HL-60 (cell line): ENCODE data around the gene TUBGCP2.

ENCODE experiments used
- DNase-seq, 2 experiments: peaks; one replicate each; pipeline ENCODE4 v3.0.0-alpha.2; 2010 to 2020; ENCODE audit warnings: low read depth in 1 of 2, low spot score in 1 of 2
- H3K27ac ChIP-seq: fragments of 250-450 bp; sonication (Bioruptor Pico); replicated peaks from 2 replicates; pipeline ENCODE4 v1.5.1; 2020; ENCODE audit warnings: mild to moderate bottlenecking, moderate library complexity
- H3K27me3 ChIP-seq: fragments of 250-450 bp; sonication (Bioruptor Pico); 2 replicates; pipeline ENCODE4 v1.5.1; 2021; ENCODE audit warnings: mild to moderate bottlenecking, moderate library complexity; ENCODE audit not compliant: insufficient read depth, poor library complexity, severe bottlenecking
- H3K4me3 ChIP-seq: replicated peaks from 2 replicates; pipeline ENCODE4 v1.5.1; 2011; ENCODE audit warnings: mild to moderate bottlenecking, control low read depth, low read length; ENCODE audit not compliant: insufficient read depth
- GABPA ChIP-seq: IDR thresholded peaks from 2 replicates; pipeline ENCODE4 v1.6.1; 2012; ENCODE audit warnings: low read depth
- POLR2AphosphoS5 ChIP-seq: IDR thresholded peaks from 2 replicates; pipeline ENCODE4 v1.6.1; 2012; ENCODE audit warnings: low read depth
- REST ChIP-seq: IDR thresholded peaks from 2 replicates; pipeline ENCODE4 v1.6.1; 2012; ENCODE audit warnings: low read depth; ENCODE audit not compliant: insufficient replicate concordance
- SPI1 ChIP-seq: IDR thresholded peaks from 2 replicates; pipeline ENCODE4 v1.6.1; 2012; ENCODE audit warnings: low read depth, mild to moderate bottlenecking, borderline replicate concordance
- TF ChIP-seq, protein P1 (sequence below): IDR thresholded peaks from one replicate; pipeline ENCODE4 v1.5.1; 2011; ENCODE audit warnings: low read length, control low read depth, inconsistent platforms; ENCODE audit not compliant: insufficient read depth

Gene TUBGCP2

GRCh38 chr10:133350283-133350949, 41.7 kb upstream of the TUBGCP2 start:
- TF ChIP-seq, protein P1, sequence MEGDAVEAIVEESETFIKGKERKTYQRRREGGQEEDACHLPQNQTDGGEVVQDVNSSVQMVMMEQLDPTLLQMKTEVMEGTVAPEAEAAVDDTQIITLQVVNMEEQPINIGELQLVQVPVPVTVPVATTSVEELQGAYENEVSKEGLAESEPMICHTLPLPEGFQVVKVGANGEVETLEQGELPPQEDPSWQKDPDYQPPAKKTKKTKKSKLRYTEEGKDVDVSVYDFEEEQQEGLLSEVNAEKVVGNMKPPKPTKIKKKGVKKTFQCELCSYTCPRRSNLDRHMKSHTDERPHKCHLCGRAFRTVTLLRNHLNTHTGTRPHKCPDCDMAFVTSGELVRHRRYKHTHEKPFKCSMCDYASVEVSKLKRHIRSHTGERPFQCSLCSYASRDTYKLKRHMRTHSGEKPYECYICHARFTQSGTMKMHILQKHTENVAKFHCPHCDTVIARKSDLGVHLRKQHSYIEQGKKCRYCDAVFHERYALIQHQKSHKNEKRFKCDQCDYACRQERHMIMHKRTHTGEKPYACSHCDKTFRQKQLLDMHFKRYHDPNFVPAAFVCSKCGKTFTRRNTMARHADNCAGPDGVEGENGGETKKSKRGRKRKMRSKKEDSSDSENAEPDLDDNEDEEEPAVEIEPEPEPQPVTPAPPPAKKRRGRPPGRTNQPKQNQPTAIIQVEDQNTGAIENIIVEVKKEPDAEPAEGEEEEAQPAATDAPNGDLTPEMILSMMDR: no peak
- TF ChIP-seq SPI1: no peak
- TF ChIP-seq GABPA: no peak
- TF ChIP-seq POLR2AphosphoS5: no peak; the same call in 1 of the 2 replicates
- TF ChIP-seq REST: no peak

GRCh38 chr10:133349577-133350011, 40.9 kb upstream of the TUBGCP2 start:
- Histone ChIP-seq H3K4me3 (no peak overlapping the region), H3K27me3 (peaks cover 5% of the 10 kb centered on the region), H3K27ac (no peak overlapping the region)
- TF ChIP-seq, protein P1: no peak
- TF ChIP-seq POLR2AphosphoS5: no peak
- TF ChIP-seq REST: no peak
- TF ChIP-seq GABPA: no peak
- no peak for TF ChIP-seq SPI1
- no peak for DNase-seq

More at GRCh38 chr10:133350283-133350949, 41.7 kb upstream of the TUBGCP2 start:
- H3K27me3 ChIP-seq: peaks cover 5% of the 10 kb centered on the region
- no peak overlapping the region for H3K4me3 ChIP-seq
- no peak overlapping the region for H3K27ac ChIP-seq
- DNase-seq: no peak

DNA sequence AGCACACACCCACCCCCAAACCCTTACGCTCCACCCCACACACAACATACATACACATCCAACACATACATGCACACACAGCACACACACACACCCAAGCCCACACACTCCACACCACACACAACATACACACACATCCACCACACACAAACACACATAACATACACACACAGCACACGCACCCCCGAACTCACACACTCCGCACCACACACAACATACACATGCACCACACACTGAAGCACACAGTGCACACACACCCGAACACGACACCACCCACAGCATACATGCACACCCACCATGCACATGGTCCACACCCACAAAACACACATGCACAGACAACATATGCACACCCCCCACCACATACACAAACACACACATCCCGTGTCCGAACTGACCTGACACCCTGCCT, 40.5 kb upstream of the TUBGCP2 start:
- Histone ChIP-seq H3K27ac (no peak overlapping the region), H3K27me3 (peaks cover 5% of the 10 kb centered on the region), H3K4me3 (no peak overlapping the region)
- TF ChIP-seq REST: no peak
- TF ChIP-seq GABPA: no peak
- no peak for TF ChIP-seq SPI1
- no peak for TF ChIP-seq POLR2AphosphoS5
- TF ChIP-seq, protein P1: no peak
- DNase-seq: no peak
